SKM-1 (cell line): ENCODE results near the gene DUSP3.

ENCODE experiments used
- DNase-seq: peaks from one replicate; lab custom pipeline; 2025; ENCODE audit not compliant: unreplicated experiment; lab: John Stamatoyannopoulos, UW

DUSP3 gene

GRCh38 chr17:43736389-43736788, 42.4 kb downstream of the DUSP3 start:
- DNase-seq = no peak

GRCh38 chr17:43734376-43734775, 44.4 kb downstream of the DUSP3 start:
- no peak for DNase-seq

- DNase-seq = no peak
Measured at GRCh38 chr17:43733956-43734355, 44.8 kb downstream of the DUSP3 start.

- DNase-seq = no peak
Measured at GRCh38 chr17:43732958-43733357, 45.8 kb downstream of the DUSP3 start.

- no peak for DNase-seq
Measured at GRCh38 chr17:43728081-43728480, 50.7 kb downstream of the DUSP3 start.

GRCh38 chr17:43723697-43724359, 54.9 kb downstream of the DUSP3 start:
- no peak for DNase-seq

GRCh38 chr17:43722870-43723665, 55.7 kb downstream of the DUSP3 start:
- no peak for DNase-seq

- DNase-seq = no peak
Measured at GRCh38 chr17:43722269-43722619, 56.5 kb downstream of the DUSP3 start.

GRCh38 chr17:43721537-43722268, 57.1 kb downstream of the DUSP3 start:
- no peak for DNase-seq

- no peak for DNase-seq
Measured at GRCh38 chr17:43720311-43721060, 58.3 kb downstream of the DUSP3 start.

GRCh38 chr17:43719578-43719977, 59.2 kb downstream of the DUSP3 start:
- DNase-seq = no peak

GRCh38 chr17:43718544-43718943, 60.2 kb downstream of the DUSP3 start:
- DNase-seq = no peak

GRCh38 chr17:43717913-43718312, 60.9 kb downstream of the DUSP3 start:
- no peak for DNase-seq
